GM19035 (cell line): Measurements from ENCODE around the gene NKAIN4.

Experiments
- ATAC-seq: cut with Tn5 transposase; IDR thresholded peaks from one replicate; pipeline ENCODE4 v1.9.1; 2021; ENCODE audit not compliant: unreplicated experiment

Gene NKAIN4

DNA sequence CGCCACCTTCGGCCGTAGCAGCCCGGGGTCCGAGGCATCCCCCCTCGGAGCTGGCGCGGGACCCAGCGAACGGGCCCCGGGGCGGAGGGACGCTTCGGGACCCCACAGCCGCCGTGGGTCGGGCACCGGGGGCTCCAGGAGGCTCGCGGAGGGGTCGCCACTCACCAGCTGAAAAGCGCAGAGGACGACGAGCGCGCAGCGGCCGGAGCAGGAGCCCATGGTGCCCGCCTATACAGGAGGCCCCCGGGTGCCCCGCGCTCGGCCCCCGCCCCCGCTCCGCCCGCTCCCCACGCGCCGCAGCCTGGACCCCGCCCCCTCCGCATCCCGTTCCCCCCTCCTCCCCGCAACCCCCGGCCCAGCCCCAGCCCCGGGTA, at the start of gene NKAIN4:
Gene NKAIN4 (minus strand): TSS at position 232 of the 374 bp plus-strand sequence. CDS start 13 bp downstream, at position 219.
- ATAC-seq: no peak

DNA sequence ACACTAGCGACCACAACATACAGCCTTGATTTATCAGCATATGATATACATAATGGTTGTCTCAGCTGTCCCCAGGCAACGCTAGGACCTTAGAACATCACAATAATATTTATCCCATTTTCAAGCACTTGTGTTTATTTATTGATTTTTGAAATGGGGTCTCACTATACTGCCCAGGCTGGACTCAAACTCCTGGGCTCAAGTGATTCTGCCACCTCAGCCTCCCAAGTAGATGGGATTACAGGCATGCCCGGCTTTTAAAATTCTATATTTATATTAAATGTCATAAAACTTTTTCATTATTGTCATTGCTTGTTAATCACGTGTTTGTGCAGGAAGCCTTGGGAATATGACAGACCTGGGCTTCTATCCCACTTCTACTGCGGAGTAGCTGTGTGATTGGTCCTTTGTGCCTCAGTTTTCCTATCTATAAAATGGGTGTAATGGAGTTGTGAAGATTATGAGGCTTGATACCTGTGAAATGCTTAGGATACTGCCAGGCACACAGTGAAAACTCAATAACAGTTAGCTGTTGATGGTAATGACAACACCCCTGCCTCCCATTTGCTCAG, 48.9 kb upstream of the NKAIN4 start:
- ATAC-seq: no peak

DNA sequence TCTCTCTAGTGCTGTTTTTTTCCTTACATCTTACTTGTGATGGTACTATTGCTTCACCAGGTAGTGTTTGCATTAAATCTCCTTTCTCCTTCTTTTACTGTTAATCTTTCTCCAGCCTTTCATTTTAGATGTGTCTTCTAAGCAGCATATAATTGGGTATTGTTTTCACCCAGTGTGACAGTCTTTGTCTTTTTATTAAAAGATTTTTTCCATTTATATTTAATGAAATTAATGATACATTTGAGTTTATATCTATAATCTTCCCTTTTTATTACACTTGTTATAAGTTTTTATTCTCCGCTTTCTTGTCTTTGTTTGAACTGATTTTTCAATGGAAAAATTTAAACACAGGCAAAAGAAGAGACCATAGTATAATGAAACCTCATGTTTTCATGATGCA, 47.4 kb upstream of the NKAIN4 start:
- ATAC-seq: no peak

DNA sequence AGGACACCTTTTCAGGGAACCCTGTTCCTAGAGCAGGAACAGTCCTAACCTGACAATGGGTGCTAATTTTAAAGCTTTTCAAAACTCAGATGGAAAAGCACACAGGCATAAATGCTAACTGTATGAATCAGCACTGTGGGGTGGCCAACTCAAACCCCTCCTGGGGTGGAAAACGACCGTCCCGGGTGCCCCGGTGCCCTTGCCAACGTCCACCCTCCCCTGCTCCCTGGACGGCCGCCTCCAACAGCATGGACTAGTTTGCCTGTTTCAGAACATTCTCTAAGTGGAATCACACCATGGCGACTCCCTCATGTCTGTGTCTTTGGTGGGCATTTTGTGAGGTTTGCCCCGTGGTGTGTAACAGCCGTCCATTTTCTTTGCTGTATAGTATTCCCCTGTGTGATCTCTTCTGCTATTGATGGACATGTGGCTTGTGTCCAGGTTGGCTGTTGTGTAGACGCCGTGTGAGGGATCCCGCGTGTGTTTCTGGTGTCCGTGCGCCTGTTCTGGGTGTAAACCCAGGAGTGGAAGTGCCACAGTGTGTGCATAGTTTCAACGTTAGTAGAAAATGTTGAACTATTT, 44.6 kb upstream of the NKAIN4 start:
- no peak for ATAC-seq

DNA sequence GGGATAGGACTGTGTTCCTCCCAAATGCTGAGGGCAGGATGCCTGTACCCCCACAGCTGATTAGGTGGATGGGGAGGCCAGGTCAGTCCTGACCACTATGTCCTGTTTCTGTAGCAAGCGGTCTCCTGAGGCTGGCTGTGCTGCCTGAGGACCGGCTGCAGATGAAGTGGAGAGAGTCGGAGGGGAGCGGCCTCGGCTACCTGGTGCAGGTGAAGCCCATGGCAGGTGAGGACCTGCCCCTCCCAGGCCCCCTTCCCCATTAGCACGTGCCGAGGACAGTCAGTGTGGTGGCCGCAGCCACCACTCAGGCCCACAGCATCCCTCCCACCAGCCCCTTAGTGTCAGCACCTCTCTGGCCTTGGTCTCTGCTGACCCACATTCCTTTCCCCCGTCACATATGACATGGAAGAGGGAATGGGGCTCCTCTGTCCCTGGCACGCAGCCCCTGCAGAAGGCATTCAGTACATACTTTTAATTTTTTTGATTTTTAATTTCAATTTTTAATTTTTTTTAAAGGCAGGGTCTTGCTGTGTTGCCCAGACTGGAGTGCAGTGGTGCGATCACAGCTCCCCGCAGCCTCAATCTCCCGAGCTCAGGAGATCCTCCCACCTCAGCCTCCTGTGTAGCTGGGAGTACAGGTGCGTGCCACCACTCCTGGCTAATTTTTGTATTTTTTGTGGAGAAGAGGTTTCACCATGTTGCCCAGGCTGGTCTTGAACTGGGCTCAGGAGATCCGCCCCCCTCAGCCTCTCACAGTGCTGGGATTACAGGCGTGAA, 43.7 kb upstream of the NKAIN4 start:
- ATAC-seq: no peak

DNA sequence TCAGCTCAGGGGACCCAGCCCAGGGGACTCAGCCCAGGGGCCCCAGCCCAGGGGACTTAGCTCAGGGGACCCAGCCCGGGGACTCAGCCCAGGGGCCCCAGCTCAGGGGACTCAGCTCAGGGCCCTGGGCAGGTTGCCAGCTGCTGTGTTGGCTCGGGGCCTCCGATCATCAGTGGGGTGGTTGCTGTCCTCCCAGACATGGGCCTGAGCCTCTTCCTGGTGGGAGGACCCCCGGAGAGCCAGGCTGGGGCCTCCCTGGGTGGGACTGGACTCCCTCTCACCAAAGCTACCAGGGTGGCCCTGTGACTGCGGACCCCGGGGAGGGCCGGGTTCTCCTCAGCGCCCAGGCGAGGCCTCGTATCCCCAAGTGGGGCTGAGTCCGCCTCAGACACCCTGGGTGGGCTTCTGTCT, 43.1 kb upstream of the NKAIN4 start:
- no peak for ATAC-seq

DNA sequence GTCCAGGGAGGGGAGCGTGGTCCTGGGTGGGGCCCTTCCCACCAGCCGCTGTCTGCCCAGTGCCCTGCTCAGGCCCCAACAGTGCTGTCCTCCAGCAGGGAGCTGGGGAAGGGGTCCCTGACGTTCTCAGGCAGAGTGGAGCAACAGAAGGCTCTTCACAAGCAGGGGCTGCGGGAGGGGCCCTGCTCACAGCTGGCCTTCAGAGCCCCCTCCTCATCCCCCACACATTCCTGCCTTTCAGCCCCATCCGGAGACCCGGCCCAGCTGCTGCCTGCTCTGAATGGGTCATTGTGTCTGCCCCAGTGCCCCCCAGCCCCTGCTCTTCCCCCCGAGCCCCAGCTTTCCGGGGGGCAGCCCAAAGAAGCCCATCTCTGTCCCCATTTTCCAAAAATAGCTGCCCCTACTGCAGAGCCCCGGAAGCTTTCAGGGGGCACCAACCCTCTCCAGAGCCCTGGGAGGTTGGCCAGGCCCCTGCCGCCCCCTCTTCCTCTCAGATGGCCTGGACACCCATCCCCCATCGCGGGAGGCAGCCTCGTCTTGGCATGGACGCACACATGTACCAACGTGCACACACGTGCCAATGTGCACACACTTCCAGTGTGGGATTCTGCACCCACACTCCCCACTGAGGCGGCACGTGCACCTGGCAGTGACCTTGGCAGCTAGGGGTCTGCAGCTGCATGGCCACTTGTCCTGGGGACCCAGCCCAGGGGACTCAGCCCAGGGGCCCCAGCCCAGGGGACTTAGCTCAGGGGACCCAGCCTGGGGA, 42.5 kb upstream of the NKAIN4 start:
- no peak for ATAC-seq

DNA sequence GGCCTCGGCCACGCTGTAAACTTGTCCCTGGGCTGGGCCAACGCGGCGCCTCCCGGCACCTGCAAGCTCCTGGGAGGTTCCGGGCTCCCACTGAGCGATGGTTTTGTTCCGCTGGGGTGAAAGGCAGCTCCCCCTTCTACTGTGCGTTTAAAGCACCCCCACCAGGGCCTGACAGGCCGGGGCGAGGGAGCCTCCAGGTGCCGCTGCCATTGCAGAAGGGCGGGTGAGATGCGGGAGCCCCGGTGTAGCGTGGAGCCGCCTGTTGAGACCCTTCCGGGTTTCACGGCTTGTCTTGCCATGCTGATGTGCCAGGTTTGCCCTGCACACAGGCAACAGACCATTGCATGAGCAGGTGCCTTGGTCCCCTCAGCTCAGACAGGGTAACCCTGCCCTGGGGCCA, 41.6 kb upstream of the NKAIN4 start:
- ATAC-seq: no peak

DNA sequence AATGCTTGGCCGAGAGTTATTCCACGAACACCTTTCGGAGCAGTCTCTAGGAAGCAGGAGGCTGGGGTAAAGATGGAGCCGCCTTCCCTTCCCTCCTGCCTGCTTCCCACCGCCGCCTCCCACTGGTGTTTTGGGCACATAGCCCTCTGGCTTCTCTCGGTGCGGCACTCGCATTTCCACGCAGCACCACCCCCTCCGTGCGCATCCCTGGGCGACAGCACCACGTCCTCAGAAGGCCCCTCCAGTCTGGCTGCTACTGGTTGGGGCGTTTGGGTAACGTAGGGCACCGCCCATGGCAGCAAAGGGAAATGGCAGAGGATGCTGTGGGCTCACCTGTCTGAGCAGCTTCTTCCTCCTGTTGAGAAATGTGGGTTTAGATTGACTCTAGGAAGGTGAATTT, 41.2 kb upstream of the NKAIN4 start:
- ATAC-seq: no peak

DNA sequence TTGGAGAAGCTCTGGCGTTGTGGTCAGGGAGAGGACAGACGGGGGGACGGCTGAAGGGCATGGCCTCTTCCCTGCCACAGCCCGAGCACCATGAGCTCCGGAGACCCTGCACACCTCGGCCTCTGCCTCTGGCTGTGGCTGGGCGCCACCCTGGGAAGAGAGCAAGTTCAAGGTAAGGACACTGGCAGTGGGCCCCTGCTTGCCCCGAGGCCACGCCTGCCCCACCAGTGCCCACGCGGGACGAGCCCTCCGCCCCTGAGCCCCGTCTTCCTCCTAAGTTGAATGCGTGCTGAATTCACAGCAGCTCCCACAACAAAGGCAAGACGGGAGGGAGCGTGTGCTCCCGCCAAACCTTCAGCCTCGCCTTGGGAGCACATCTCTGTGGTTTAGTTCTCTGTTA, 40.8 kb upstream of the NKAIN4 start:
- no peak for ATAC-seq

DNA sequence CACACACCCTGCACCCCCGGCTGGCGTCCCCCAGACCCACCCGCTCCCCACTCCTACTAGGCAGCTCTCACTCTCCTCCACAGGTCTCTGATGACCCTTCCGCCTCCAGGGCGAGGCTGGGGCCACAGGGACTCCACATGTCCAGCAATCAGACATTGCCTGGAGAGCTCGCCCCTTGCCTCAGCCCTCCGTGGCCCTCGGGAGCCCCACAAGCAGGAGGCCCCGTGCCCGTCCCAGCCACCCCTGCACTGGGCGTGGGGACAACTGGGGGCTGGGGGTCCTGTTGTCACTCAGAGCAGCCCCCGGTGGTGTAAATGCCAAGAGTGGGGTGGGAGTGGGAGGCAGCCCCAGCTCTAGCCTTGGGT, 40.3 kb upstream of the NKAIN4 start:
- no peak for ATAC-seq

DNA sequence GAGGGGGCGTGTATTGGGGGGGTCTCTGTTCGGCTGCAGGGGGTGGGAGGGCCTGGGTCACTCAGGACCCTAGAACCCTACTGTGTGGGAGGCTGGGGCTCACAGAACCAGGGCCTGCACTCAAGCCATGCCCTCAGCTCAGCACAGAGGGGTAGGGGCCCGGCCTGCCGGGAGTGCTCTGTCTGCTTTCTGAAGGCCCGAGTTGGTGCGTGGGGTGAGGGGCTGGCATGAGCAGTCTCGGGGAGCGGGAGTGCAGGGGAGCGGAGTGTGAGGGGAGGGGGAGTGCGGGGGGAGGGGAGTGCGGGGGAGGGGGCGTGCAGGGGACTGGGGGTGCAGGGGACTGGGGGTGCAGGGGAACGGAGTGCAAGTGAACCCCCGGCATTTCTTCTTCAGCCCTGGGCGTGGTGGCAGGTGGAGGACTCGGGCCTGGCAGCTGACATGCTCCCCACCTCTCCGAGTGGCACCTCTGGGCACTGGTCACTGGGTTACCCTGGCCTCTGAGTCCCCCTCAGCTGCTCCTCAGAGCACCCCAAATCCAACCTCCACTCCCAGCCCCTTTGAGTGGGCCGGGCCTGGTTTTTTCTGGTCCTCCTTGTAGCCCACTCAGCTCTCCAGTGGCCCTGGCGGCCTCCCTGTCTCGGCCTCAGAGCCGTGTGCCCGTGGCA, 39.7 kb upstream of the NKAIN4 start:
- no peak for ATAC-seq

DNA sequence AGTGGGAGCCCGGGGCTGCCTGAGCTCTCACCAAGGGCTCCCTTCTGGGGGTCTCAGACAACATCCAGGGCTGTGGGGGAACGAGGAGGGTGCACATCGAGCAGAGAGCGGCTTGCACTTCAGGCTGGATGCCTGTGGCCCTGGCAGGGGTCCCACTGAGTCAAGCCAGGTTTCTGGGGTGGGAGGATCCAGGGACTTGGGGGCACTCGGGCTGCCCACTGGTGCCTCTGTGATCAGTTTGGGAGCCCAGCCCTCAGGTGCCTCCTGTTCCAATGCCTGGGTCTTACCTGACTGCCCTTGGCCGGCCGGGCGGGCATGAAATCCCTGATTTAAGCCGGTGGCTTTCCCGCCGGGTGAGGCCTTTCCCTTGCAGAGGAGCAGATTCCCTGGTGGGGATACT, 39.2 kb upstream of the NKAIN4 start:
- ATAC-seq: no peak

DNA sequence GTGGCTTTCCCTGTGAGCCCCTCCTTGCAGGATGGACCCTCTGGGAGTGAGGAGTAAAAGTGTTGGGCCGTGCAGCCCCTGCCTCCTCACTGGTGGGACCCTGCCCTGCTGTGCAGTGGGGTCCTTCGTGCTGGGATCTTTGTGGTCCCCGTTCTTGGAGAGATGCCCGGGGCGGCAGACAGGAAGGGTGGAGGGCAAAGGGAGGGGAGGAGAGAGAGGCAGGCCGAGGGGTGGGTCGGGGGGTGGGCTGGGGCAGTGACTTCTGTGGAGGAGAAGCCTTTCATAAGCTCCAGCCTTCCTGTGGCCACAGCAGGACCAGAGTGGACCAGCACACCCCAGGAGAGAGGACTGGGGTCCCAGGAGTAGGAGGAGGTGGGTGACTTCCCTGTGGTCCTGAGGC, 38.6 kb upstream of the NKAIN4 start, which contains the start of gene COL20A1:
Gene COL20A1 (plus strand): TSS at position 283 of the 400 bp plus-strand sequence. CDS start 1,922 bp downstream, outside the sequence.
- no peak for ATAC-seq

DNA sequence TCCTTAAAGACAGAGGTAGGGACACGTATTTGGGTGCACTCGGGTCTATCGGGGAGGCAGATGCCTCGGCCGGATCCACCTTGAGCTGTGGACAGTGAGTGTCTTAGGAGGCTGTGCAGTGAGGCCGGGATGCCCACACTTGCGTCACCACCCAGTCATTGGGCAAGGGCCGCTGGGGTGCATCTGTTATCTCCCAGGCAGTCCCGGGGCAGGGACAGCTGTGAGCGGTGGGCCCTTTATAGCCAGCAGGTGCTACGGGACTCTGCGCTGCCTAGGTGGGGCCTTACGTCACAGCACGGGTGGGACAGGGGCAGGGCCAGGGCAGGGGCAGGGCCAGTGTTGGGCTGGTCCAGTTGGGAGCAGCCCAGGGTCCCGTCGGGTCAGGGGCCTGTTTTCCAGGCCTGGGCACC, 38.0 kb upstream of the NKAIN4 start:
- no peak for ATAC-seq

DNA sequence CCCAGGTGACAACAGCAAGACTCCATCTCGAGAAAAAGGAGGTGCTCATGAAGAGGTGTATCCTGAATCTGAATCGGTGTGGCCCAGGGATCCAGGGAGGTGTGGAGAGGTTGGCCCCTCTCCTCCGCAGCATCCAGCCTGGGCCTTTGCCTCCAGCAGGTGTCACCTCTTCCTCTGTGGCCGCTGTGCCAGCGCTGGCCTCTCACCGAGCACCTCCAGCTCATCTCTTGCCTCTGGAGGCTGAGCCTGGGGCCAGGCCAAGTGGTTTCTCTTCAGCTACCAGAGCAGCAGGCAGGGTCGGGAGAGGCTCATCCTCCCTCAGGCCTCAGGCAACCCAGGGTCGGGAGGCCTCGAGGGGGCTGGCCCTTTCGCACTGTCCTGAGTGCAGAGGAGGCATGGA, 37.5 kb upstream of the NKAIN4 start:
- no peak for ATAC-seq

DNA sequence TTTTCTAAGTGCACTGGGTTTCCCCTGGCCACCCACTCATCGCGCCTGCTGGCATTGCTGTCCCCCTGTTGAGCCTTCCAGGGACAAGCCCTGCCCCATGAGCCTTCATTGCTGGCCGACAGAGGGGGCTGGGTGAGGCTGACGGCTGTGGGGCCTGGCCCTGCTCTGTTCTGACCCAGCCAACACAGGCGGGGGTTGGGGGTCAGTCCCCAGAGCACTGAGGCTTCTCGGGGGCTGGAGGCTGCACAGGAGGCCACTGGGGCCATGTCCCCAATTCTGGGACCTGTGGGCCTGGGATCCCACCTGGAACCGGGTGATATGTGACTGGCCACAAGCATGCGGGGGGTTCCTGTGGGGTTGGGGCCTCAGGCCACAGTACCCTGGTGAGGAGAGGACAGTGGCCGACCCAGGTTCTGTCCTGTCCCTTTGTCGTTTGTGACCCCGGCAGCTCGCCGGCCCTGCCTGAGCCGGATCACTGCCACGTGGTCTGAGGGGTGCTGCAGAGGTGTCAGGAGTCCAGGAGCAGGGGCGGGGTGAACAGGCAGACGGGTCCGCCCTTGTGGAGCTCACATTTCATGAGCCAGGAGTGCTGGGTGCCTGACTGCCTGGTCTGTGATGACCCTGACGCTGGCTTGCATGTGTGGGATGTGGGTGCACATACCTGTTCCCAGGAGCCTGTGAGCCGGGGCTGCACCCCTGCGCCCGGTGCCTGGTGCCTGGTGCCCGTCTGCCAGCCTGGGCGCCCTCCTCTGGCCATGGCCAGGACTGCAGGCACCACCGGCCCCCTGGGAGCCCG, 36.6 kb upstream of the NKAIN4 start:
- ATAC-seq: no peak

DNA sequence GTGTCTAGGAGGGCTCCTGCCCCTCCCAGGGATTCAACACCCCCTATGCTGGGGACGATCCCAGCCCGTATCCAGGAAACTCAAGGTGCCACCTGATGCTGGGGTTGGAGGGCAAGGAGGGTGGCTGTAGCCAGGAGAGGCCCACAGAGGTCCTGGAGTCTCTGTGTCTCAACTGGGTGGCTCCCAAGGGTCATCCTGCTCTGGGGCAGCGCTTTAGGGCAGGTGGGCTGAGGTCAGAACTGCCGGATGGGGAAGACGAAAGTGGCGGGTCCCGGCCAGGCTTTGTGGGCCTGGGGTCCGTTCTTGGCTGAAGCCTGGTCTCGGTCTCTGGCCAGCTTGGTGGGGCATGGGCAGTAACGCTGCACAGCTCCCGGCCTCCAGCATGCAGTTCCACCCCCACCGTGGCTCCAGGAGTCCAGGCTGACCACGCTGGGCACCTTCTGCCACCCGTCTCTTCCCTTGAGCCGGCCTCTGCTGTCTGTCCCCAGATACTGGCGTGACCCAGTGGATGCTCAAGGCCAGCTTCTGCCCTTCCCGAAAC, 35.9 kb upstream of the NKAIN4 start:
- no peak for ATAC-seq

DNA sequence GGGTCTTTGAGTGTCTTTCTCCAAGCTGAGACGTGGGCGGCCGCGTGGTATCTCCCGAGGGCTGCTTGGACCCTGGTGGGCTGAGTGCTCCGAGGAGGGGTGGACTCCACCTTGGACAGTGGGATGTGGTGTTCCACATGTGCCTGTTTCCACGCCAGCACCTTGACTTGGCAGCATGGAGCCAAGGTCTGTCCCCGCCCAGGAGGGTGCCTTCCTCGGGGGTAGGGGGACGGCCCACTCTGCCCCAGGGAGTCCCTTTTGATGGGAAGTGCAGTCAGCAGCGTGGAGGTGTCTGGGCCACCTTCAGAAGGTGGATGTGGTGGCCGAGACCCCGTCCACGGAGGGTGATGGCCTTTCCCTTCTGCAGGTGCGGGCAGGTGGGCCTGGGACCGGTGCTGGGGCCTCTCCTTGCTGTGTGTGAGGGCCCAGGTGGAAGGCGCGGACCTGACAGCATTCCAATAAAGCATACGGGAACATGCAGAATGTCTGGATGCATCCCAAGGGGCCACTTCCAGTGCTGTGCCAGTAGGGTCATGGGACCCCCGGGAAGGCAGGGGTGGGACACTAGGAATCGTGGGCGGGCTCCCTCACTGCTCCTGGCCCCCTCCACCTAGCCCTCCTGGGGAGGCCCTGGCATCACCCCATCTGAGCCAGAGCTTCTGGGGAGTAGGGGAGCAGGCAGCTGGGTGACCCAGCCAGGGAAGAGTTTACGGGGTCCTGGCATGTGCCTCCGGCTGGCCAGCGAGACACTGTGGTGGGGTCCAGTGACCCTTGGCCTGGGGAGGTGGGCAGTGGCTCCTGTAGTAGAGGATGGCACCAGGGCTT, 35.3 kb upstream of the NKAIN4 start:
- ATAC-seq: no peak
